NCI-H345 (cell line): ENCODE measurements around the gene OR4F6.
"Not testable (repeated sequence)": the region's sequence is repeated elsewhere in the genome, so short reads cannot be mapped to it uniquely, and the experiment has no call there.

Experiments
- DNase-seq: peaks from one replicate; lab custom pipeline; 2025; lab: John Stamatoyannopoulos, UW

OR4F6 gene, protein sequence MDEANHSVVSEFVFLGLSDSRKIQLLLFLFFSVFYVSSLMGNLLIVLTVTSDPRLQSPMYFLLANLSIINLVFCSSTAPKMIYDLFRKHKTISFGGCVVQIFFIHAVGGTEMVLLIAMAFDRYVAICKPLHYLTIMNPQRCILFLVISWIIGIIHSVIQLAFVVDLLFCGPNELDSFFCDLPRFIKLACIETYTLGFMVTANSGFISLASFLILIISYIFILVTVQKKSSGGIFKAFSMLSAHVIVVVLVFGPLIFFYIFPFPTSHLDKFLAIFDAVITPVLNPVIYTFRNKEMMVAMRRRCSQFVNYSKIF

GRCh38 chr15:101803209-101803608, at the start of gene OR4F6:
TSS of gene OR4F6 (plus strand) at chr15:101803509. CDS start at chr15:101805720, 2,211 bp downstream.
- no peak for DNase-seq

- DNase-seq = not testable (repeated sequence)
Measured at GRCh38 chr15:101764669-101765339, 38.5 kb upstream of the OR4F6 start.

DNA sequence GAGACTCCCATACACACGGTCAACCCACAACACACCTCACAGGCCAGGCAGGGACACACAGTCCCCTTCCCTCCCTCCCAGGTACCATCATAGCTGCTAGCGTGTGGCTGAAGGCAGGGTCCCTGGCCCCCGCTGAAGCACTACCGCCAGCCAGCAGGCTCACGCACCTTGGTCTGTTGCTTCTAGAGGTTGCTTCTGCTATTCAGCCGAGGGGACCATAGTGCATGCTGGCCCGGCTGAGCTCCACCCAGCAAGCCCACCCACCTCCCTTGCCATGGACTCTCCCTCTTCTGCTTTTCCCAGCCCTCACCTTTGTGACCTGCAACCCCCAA, 38.0 kb upstream of the OR4F6 start:
- DNase-seq = not testable (repeated sequence)

- no peak for DNase-seq
Measured at GRCh38 chr15:101765772-101766456, 37.4 kb upstream of the OR4F6 start.

DNA sequence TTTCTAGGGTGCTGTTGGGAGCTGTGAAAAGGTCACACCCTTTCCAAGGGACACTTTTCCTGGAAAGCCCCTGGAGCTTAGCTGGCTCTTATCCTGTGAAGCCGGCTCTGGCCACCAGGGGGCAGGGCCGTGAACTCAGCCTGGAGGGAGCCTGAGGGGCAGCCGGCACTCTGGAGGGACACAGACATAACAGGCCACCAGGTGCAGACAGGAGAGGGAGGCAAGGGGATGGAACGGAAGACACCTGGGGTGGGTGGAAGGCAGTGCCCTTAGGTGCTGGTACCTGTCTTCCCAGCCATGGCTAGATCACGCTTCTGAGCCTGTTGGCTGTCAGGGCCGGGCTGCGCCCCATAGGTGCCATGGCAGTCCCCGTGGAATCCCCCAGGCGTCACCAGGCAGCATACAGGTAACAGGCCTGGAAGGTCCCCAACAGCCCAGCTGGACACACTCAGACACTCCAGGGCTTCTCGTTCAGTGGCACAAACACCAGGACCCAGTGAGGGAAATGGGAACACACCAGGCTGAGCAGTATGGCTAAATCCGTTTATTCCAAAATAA, 36.1 kb upstream of the OR4F6 start:
- not testable (repeated sequence) for DNase-seq

DNA sequence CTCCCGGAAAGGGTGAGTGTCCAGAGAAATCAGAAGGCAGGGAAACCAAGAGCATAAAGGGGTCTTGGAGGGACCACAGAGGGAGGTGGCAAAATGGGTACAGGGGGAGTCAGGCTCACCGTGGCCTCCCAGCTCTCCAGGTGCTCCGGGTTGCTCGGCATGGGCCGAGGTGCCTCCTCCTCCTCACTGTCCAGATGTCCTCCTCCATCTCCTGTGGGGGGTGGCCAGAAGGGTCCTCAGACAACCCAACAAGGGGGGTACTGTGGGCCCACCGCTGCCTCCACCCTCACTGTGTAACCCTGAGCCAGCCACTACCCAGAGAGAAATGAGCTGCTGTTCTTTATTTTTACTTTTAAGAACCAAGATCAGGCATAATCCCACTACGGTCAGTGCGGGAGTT, 30.4 kb upstream of the OR4F6 start:
- no peak for DNase-seq

- DNase-seq = no peak
Measured at GRCh38 chr15:101773496-101774100, 29.7 kb upstream of the OR4F6 start.

DNA sequence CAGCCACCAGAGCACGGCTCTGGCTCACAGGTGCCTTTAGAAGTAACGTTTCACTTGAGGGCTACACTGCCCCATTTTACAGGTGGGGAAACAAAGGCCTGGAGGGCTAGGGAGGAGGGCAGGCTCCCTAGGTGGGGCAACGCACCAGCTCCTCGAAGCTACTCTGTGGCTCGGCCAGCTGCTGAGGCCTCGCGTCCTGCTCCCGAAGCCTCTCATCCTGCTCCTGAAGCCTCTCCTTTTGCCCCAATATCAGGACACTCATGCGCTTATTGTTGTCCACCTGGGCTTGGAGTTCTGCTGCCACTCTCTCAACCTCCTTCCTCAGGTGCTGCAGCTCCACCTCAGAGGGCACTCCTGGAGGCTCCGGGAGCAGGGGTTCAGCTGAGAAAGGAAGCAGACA, 28.2 kb upstream of the OR4F6 start:
- DNase-seq = no peak

GRCh38 chr15:101778576-101778975, 24.7 kb upstream of the OR4F6 start:
- DNase-seq = not testable (repeated sequence)

GRCh38 chr15:101780225-101780624, 23.1 kb upstream of the OR4F6 start:
- peak; percentile 15 for DNase-seq

- no peak for DNase-seq
Measured at GRCh38 chr15:101781928-101782327, 21.4 kb upstream of the OR4F6 start.

DNA sequence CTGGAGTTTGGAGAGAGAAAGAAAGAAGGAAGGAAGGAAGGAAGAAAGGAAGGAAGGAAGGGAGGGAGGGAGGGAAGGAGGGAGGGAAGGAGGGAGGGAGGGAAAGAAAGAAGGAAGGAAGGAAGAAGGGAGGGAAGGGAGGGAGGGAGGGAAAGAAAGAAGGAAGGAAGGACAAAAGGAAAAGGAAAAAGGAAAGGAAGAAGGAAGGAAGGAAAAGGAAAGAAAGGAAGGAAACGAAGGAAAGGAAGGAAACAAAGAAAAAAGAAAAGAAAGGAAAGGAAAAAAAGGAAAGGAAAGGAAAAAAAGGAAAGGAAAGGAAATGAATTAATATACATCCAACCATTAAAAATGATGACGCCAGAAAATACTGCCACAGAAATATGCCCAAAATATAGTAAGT, 18.7 kb upstream of the OR4F6 start:
- no peak for DNase-seq

- not testable (repeated sequence) for DNase-seq
Measured at GRCh38 chr15:101786422-101786821, 16.9 kb upstream of the OR4F6 start.

GRCh38 chr15:101788001-101788400, 15.3 kb upstream of the OR4F6 start:
- DNase-seq = not testable (repeated sequence)

DNA sequence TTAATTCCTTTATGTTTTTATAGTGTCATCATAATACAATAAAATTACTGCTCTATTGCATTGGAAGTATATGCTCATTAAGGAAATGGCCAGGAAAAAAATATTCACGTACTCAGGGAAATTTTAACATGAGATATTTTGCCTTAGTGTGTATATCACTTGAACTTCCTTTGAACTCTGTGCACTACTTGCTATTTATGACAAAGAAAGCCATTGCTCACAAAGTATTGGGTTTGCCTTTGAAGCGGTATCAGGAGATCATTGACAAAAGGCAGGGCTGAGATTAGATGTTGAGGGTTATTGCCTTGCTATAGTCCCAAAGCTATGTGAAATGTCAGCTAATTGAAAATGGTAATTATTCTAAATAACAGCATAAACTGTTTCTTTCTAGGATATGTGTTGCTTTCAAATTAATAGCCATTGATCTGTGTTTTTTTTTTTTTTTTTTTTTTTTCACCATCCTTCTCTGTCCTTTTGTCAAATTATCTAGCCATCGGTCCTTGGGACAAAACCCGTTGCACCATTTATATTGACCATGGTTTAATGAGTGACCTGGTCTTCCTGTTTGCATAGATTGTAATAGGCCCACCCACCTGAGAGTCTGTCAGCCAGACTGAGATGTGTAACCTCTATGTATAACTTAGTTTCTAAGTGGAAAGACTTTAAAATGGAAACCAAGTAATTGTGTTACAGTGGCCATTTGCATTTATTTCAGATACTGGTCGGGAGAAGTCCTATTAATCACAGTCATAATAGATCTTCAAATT, 14.6 kb upstream of the OR4F6 start:
- DNase-seq = not testable (repeated sequence)

GRCh38 chr15:101790748-101791147, 12.6 kb upstream of the OR4F6 start:
- DNase-seq = not testable (repeated sequence)

- not testable (repeated sequence) for DNase-seq
Measured at GRCh38 chr15:101793981-101794380, 9.3 kb upstream of the OR4F6 start.

DNA sequence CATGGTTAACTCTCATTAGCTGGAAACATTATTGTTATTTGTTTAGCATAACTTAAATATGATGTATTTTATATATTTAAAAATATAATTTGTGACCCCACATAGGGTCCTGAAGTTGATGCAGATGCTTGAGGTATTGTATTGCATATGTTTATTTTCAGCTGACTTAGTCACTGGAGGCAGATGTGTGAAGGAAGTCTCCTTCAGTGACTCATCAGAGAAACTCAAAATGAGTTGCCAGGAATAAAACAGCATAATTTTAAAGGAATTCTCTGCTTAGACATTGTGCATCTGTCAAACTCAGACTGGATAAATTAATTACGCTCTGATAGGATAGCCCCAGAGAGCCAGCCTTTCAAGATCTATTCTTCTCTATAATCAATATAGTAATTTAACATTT, 7.9 kb upstream of the OR4F6 start:
- DNase-seq = no peak

DNA sequence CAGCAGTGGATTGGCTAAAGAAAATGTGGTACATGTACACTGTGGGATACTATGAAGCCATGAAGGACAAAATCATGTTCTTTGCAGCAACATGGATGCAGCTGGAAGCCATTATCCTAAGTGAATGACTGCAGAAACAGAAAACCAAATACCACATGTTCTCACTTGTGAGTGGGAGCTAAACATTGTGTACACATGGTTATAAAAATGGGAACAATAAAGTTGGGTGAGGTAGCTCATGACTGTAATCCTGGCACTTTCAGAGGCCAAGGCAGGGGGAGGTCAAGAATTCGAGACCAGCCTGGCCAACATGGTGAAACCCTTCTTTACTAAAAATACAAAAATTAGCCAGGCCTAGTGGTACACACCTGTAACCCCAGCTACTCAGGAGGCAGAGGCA, 3.6 kb upstream of the OR4F6 start:
- DNase-seq = no peak

DNA sequence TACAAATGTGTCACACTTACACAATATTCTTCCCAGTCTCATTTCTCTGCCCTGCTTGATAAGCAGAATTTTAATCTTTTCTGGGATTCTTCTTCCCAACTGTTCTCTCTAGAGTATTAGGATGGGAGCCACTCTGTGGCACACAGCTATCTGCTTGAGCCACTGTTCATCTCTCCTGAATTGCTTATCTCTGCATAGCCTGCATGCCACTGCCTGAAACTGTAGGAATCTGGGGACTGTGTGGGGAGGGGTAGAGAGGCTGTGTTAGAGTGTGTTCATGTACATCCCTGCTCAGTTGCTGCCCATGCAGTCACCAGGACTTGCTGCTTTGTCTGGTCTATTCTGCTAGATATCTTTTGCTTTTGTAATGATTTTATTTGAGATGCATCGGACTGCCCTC, 2.3 kb upstream of the OR4F6 start:
- no peak for DNase-seq

DNA sequence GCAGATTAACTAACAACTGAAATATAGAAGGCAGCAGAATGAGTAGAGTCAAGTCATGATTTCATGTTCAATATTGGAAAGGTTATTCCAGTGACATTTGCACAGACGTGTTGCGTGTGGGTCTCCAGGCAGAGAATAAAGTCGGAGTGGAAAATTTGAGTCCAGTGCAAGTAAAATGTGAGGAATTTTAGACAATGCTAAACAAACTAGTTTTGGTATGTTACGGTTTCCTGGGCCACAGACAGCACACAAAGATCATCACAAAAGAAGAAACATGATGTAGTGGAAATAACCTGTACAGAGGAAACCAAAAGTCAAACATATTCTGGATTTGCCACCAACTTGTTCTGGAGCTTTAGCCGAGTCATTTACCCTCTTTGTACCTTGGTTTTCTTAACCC, 367 bp downstream of the OR4F6 start:
- DNase-seq = no peak

GRCh38 chr15:101804375-101804774, 1.1 kb downstream of the OR4F6 start:
- DNase-seq = no peak
